ENCODE results near the gene CASP2. TPM values are rescaled to one million over a fixed set of nuclear protein-coding genes. Genes with fewer than 3 reads are reported as not detected.

Gene CASP2
- total RNA-seq, 3 donors from 2014 or later, result 11.7 to 24.9 (median 22.8) TPM

- intact Hi-C loops (cut with DNase I; ENCODE audit: low total_unique reads), result no loop called here
- DNase-seq (ENCODE audit: low spot score in 2 of 2), result no peak
- Histone ChIP-seq H3K27ac (no peak overlapping the region), H3K4me3 (no peak overlapping the region), H3K4me1 (no peaks in the 10 kb centered on the region), H3K27me3 (no peaks in the 10 kb centered on the region), H3K36me3 (no peaks in the 10 kb centered on the region), H3K9me3 (no peaks in the 10 kb centered on the region)
- TF ChIP-seq POLR2A (IDR thresholded peaks at IDR 0.05) (no peak), POLR2AphosphoS5 (IDR thresholded peaks at IDR 0.05) (no peak), CTCF (IDR thresholded peaks at IDR 0.05) (no peak)
These were observed 49.1 kb downstream of the CASP2 start for GRCh38 chr7:143337216-143337615.

GRCh38 chr7:143341842-143342241 lies 53.7 kb downstream of the CASP2 start:
- TF ChIP-seq POLR2AphosphoS5 (IDR thresholded peaks at IDR 0.05) (no peak), CTCF (IDR thresholded peaks at IDR 0.05) (no peak), POLR2A (IDR thresholded peaks at IDR 0.05) (no peak)
- Histone ChIP-seq H3K27ac (no peak overlapping the region), H3K27me3 (no peaks in the 10 kb centered on the region), H3K4me3 (no peak overlapping the region), H3K9me3 (no peaks in the 10 kb centered on the region), H3K4me1 (no peaks in the 10 kb centered on the region), H3K36me3 (no peaks in the 10 kb centered on the region)
- no peak for DNase-seq (ENCODE audit: low spot score in 2 of 2)
- intact Hi-C loops (cut with DNase I; ENCODE audit: low total_unique reads), result no loop called here

DNA sequence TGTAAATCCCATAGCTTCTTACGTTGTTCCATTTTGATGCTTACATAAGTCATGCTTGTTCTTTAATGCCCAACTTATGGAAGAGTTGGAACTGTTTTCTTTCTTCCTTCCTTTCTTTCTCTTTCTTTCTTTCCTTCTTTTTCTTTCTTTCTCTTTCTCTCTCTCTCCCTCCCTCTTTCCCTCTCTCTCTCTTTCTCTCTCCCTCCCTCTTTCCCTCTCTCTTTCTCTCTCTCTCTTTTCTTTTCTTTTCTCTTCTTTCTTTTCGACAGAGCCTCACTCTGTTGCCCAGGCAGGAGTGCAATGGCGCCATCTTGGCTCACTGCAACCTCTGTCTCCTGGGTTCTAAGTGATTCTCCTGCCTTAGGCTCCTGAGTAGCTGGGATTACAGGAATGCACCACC lies 55.4 kb downstream of the CASP2 start:
- DNase-seq (ENCODE audit: low spot score in 2 of 2), result no peak
- no peaks in the 10 kb centered on the region for H3K9me3 ChIP-seq
- no peak overlapping the region for H3K27ac ChIP-seq
- no peaks in the 10 kb centered on the region for H3K4me1 ChIP-seq
- H3K36me3 ChIP-seq, result no peaks in the 10 kb centered on the region
- intact Hi-C loops (cut with DNase I; ENCODE audit: low total_unique reads), result no loop called here
- no peaks in the 10 kb centered on the region for H3K27me3 ChIP-seq
- no peak overlapping the region for H3K4me3 ChIP-seq
- TF ChIP-seq POLR2AphosphoS5 (IDR thresholded peaks at IDR 0.05), result no peak
- TF ChIP-seq POLR2A (IDR thresholded peaks at IDR 0.05), result no peak
- no peak for TF ChIP-seq CTCF (IDR thresholded peaks at IDR 0.05)

DNA sequence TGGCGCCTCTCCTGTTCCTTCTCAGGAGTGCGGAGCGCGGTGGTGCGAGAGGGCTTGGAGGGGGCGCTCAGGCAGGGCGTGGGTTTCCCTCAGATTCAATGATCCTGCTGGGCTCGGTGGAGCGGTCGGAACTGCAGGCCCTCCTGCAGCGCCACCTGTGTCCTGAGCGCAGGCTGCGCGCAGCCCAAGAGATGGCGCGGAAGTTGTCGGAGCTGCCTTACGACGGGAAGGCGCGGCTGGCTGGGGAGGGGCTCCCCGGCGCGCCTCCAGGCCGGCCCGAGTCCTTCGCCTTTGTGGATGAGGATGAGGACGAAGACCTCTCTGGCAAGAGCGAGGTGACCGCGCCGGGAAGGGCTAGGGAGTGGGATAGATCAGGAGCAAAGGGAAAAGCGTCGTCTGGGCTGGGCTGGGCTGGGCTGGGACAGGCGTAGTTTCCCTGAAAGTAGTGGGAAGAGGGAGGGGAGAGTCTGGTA lies 57.3 kb downstream of the CASP2 start:
- no peaks in the 10 kb centered on the region for H3K4me1 ChIP-seq
- no peak for DNase-seq (ENCODE audit: low spot score in 2 of 2)
- H3K27ac ChIP-seq, result no peak overlapping the region
- TF ChIP-seq CTCF (IDR thresholded peaks at IDR 0.05) (peak; percentile 22 to 55 (median 27)), POLR2AphosphoS5 (IDR thresholded peaks at IDR 0.05) (no peak)
- intact Hi-C loops (cut with DNase I; ENCODE audit: low total_unique reads), result no loop called here
- no peaks in the 10 kb centered on the region for H3K27me3 ChIP-seq
- H3K4me3 ChIP-seq, result peak overlapping the region in 2 of 3 donors; percentile 28 to 64
- no peaks in the 10 kb centered on the region for H3K36me3 ChIP-seq
- H3K9me3 ChIP-seq, result no peaks in the 10 kb centered on the region

- Histone ChIP-seq H3K27me3 (no peaks in the 10 kb centered on the region), H3K9me3 (no peaks in the 10 kb centered on the region), H3K27ac (no peak overlapping the region), H3K36me3 (no peaks in the 10 kb centered on the region), H3K4me1 (no peaks in the 10 kb centered on the region), H3K4me3 (no peak overlapping the region)
- intact Hi-C loops (cut with DNase I; ENCODE audit: low total_unique reads), result no loop called here
- TF ChIP-seq CTCF (IDR thresholded peaks at IDR 0.05) (no peak), POLR2A (IDR thresholded peaks at IDR 0.05) (no peak), POLR2AphosphoS5 (IDR thresholded peaks at IDR 0.05) (no peak)
- no peak for DNase-seq (ENCODE audit: low spot score in 2 of 2)
These were observed 57.9 kb downstream of the CASP2 start for GRCh38 chr7:143346018-143346417.

Data from breast epithelium (tissue), 4 donors.